ENCODE data around the gene JADE3.

DNA sequence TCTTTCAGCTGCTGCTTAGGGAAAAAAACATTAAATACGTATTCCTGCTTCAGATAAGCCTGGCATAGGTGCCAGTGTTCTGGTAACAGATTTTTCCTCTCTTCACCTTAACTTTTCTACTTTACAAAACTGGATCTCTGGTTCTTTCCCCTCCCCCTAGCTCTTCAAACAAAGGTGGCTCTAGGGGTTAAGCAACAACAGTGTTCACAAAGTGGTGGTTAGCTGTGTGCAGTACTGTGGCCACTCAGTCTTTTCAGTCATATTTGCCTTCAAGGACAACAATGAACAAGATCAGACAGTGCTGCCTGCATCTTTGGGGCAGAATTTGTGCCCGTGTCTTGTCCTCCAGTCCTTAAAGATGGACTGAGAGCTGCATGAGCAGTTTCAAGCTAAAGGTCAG lies 151.0 kb downstream of the JADE3 start:
- TF ChIP-seq, protein P1, sequence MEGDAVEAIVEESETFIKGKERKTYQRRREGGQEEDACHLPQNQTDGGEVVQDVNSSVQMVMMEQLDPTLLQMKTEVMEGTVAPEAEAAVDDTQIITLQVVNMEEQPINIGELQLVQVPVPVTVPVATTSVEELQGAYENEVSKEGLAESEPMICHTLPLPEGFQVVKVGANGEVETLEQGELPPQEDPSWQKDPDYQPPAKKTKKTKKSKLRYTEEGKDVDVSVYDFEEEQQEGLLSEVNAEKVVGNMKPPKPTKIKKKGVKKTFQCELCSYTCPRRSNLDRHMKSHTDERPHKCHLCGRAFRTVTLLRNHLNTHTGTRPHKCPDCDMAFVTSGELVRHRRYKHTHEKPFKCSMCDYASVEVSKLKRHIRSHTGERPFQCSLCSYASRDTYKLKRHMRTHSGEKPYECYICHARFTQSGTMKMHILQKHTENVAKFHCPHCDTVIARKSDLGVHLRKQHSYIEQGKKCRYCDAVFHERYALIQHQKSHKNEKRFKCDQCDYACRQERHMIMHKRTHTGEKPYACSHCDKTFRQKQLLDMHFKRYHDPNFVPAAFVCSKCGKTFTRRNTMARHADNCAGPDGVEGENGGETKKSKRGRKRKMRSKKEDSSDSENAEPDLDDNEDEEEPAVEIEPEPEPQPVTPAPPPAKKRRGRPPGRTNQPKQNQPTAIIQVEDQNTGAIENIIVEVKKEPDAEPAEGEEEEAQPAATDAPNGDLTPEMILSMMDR (IDR thresholded peaks at IDR 0.05): no peak
- TF ChIP-seq POLR2AphosphoS5 (IDR thresholded peaks at IDR 0.05) (no peak), POLR2A (IDR thresholded peaks at IDR 0.05) (no peak)
